B cell (primary cell): ENCODE results near the gene IFT122. TPM values are rescaled to one million over a fixed set of nuclear protein-coding genes. Genes with fewer than 3 reads are reported as not detected.

ENCODE experiments used
- ATAC-seq: fragments of 200-7000 bp; cut with Tn5 transposase; one replicate; pipeline ENCODE4 v1.10.0; 2021; ENCODE audit warnings: low read depth, mild to moderate bottlenecking, moderate number of reproducible peaks, moderate library complexity
- CTCF ChIA-PET: fragments of 350-600 bp; sonication (Branson Sonifier 250); formaldehyde crosslinking; loops from one replicate; lab custom pipeline; 2021; ENCODE audit warnings: antibody characterized with exemption, inconsistent platforms; lab: Charles Lee
- POLR2A ChIA-PET: fragments of 350-600 bp; sonication (Branson Sonifier 250); formaldehyde crosslinking; loops from one replicate; lab custom pipeline; 2021; ENCODE audit warnings: antibody characterized with exemption; lab: Charles Lee
- DNase-seq: peaks from one replicate; pipeline ENCODE4 v3.0.0; 2013
- H2AFZ ChIP-seq: 2 replicates; pipeline ENCODE4 v1.6.1; 2012; ENCODE audit warnings: mild to moderate bottlenecking, low read depth, low read length; ENCODE audit not compliant: insufficient read depth, poor library complexity, severe bottlenecking
- H3K27ac ChIP-seq, 2 donors: 1 replicate in 1 of 2; 2 replicates in 1 of 2; pipeline ENCODE4 v1.5.1; 2012 to 2013; ENCODE audit warnings: low read length in 2 of 2, mild to moderate bottlenecking in 2 of 2, moderate library complexity in 1 of 2
- H3K27me3 ChIP-seq, 4 experiments: fragments of 200-600 bp in 1 of 4; sonication (generic) in 1 of 4; replicated peaks in 1 of 4; 1 replicate in 2 of 4; 2 replicates in 2 of 4; pipeline versions ENCODE4 v1.6.1 to v1.7.0; 2013 to 2016; ENCODE audit warnings: low read length in 3 of 4, mild to moderate bottlenecking in 2 of 4, mixed read lengths in 1 of 4, moderate library complexity in 1 of 4; ENCODE audit not compliant: insufficient read depth in 4 of 4, control insufficient read depth in 3 of 4; ENCODE audit errors: control extremely low read depth in 1 of 4
- H3K36me3 ChIP-seq, 2 experiments: replicated peaks in 1 of 2; 1 replicate in 1 of 2; 2 replicates in 1 of 2; pipeline versions ENCODE4 v1.6.1 to v1.7.1; 2013; ENCODE audit warnings: low read length in 1 of 2; ENCODE audit not compliant: insufficient read depth in 2 of 2, control insufficient read depth in 1 of 2; ENCODE audit errors: control extremely low read depth in 1 of 2, extremely low read depth in 1 of 2
- H3K4me1 ChIP-seq, 2 donors: fragments of 200-600 bp in 1 of 2; sonication (generic) in 1 of 2; 1 replicate in 1 of 2; 2 replicates in 1 of 2; pipeline versions ENCODE4 v1.5.1 to v1.6.1; 2013 to 2017; ENCODE audit warnings: low read length in 2 of 2; ENCODE audit not compliant: control insufficient read depth in 2 of 2, insufficient read depth in 2 of 2
- H3K4me2 ChIP-seq: replicated peaks from 2 replicates; pipeline ENCODE3; 2012; ENCODE audit warnings: mild to moderate bottlenecking, low read depth, low read length; ENCODE audit not compliant: poor library complexity, severe bottlenecking
- H3K4me3 ChIP-seq, 5 experiments: fragments of 200-600 bp in 1 of 5; sonication (generic) in 1 of 5; 1 replicate in 3 of 5; 2 replicates in 2 of 5; pipeline versions ENCODE4 v1.5.1 to v1.7.0; 2011 to 2016; ENCODE audit warnings: low read length in 4 of 5, mild to moderate bottlenecking in 4 of 5, low read depth in 2 of 5, control low read depth in 1 of 5, moderate library complexity in 1 of 5; ENCODE audit not compliant: insufficient read depth in 1 of 5; ENCODE audit errors: control extremely low read depth in 1 of 5, extremely low read depth in 1 of 5
- H3K79me2 ChIP-seq: fragments of 200-600 bp; sonication (generic); one replicate; pipeline ENCODE4 v1.6.0; 2016; ENCODE audit warnings: low read length; ENCODE audit not compliant: control insufficient read depth, insufficient read depth
- H3K9ac ChIP-seq: fragments of 200-600 bp; sonication (generic); 2 replicates; pipeline ENCODE4 v1.6.1; 2017; ENCODE audit warnings: mild to moderate bottlenecking, low read length, moderate library complexity
- H3K9me3 ChIP-seq, 3 donors: one replicate each; pipeline versions ENCODE4 v1.6.1 to v1.7.1; 2013; ENCODE audit warnings: low read length in 2 of 3; ENCODE audit not compliant: control insufficient read depth in 2 of 3, insufficient read depth in 1 of 3; ENCODE audit errors: control extremely low read depth in 1 of 3
- H4K20me1 ChIP-seq: 2 replicates; pipeline ENCODE4 v1.6.0; 2012; ENCODE audit warnings: mild to moderate bottlenecking, low read length; ENCODE audit not compliant: insufficient read depth, control insufficient read depth, poor library complexity, severe bottlenecking
- H3K27ac Mint-ChIP-seq: one replicate; pipeline ENCODE4 v1.8.0; 2021; ENCODE audit warnings: mixed read lengths
- H3K27me3 Mint-ChIP-seq: one replicate; pipeline ENCODE4 v1.8.0; 2021; ENCODE audit warnings: mixed read lengths
- H3K4me1 Mint-ChIP-seq: one replicate; pipeline ENCODE4 v1.8.0; 2021; ENCODE audit warnings: mixed read lengths
- H3K4me3 Mint-ChIP-seq: one replicate; pipeline ENCODE4 v1.8.0; 2021; ENCODE audit warnings: mixed read lengths
- H3K9me3 Mint-ChIP-seq: one replicate; pipeline ENCODE4 v1.8.0; 2022; ENCODE audit warnings: mixed read lengths; ENCODE audit not compliant: insufficient read depth
- EZH2 ChIP-seq: IDR thresholded peaks from 2 replicates; pipeline ENCODE4 v1.6.1; 2012; ENCODE audit warnings: borderline replicate concordance, low read depth, mild to moderate bottlenecking, moderate library complexity, low read length; ENCODE audit not compliant: insufficient read depth, poor library complexity, severe bottlenecking
- WGBS: methylation state at CpG from one replicate; pipeline ENCODE4 v1.1.5; 2013; ENCODE audit warnings: missing lambda C conversion rate; ENCODE audit not compliant: insufficient coverage; 5-methylcytosine and 5-hydroxymethylcytosine counted together
- intact Hi-C: fragments of 100-400 bp; cut with micrococcal nuclease; formaldehyde crosslinking; loops from one replicate; pipeline ENCODE4 v1.10.0; 2022
- polyA plus RNA-seq: library from polyadenylated mRNA; depleted of rRNA; stranded (reverse); fragments of >200 nt; gene quantifications from 2 replicates; pipeline ENCODE4 v1.2.3, GENCODE V29; 2012
- total RNA-seq, 2 donors: library from RNA; stranded (reverse); fragments of 120-200 nt in 1 of 2; gene quantifications; 1 replicate in 1 of 2; 2 replicates in 1 of 2; pipeline versions ENCODE4 v1.2.3 to v1.2.4, GENCODE V29; 2013 to 2022
- TF ChIP-seq, protein P1 (sequence below): fragments of 200-600 bp; IDR thresholded peaks from one replicate; pipeline ENCODE4 v1.8.0; 2022; ENCODE audit warnings: antibody characterized with exemption, mild to moderate bottlenecking

IFT122 gene
- total and polyA plus RNA-seq, 2 donors (not counting 1 experiment from before 2014, with no cell fraction given) = 14.0 to 34.3 TPM

DNA sequence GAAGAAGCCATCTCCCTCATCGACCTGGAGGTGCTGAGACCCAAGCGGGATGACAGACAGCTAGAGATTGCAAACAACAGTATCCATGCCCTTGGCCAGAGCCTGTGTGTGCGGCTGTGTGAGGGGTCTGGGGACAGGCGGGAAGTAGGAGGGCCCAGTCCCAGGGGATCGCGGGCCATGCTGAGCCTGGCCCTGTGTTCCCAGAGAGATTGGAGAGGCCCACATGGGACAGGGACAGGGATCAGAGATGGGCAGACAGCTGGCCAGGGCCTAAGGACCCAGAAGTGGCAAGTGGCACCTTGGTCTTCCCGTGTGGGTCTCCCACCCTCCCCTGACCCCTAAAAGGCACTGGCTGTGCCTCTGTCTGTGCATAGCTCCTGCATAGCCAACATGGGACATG is 77.5 kb downstream of the IFT122 start:
- Histone ChIP-seq H3K79me2 (no peaks in the 10 kb centered on the region), H3K36me3 (no peaks in the 10 kb centered on the region), H3K9ac (no peak overlapping the region), H3K4me2 (no peak overlapping the region), H3K27ac (no peak overlapping the region), H3K9me3 (no peaks in the 10 kb centered on the region), H3K4me3 (no peak overlapping the region), H2AFZ (no peak overlapping the region), H3K27me3 (no peaks in the 10 kb centered on the region), H4K20me1 (no peaks in the 10 kb centered on the region), H3K4me1 (no peaks in the 10 kb centered on the region)
- no peak for ATAC-seq
- ChIA-PET POLR2A (no interaction called here), CTCF (no interaction called here)
- intact Hi-C loops = no loop called here
- Mint-ChIP-seq H3K27me3 (no peaks in the 10 kb centered on the region), H3K4me3 (no peak overlapping the region), H3K4me1 (no peaks in the 10 kb centered on the region), H3K27ac (no peak overlapping the region), H3K9me3 (no peaks in the 10 kb centered on the region)
- WGBS = 94% methylated on average over 7 of the region's 7 CpGs
- DNase-seq = no peak
- TF ChIP-seq EZH2 = no peak
- TF ChIP-seq, protein P1, sequence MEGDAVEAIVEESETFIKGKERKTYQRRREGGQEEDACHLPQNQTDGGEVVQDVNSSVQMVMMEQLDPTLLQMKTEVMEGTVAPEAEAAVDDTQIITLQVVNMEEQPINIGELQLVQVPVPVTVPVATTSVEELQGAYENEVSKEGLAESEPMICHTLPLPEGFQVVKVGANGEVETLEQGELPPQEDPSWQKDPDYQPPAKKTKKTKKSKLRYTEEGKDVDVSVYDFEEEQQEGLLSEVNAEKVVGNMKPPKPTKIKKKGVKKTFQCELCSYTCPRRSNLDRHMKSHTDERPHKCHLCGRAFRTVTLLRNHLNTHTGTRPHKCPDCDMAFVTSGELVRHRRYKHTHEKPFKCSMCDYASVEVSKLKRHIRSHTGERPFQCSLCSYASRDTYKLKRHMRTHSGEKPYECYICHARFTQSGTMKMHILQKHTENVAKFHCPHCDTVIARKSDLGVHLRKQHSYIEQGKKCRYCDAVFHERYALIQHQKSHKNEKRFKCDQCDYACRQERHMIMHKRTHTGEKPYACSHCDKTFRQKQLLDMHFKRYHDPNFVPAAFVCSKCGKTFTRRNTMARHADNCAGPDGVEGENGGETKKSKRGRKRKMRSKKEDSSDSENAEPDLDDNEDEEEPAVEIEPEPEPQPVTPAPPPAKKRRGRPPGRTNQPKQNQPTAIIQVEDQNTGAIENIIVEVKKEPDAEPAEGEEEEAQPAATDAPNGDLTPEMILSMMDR = no peak

DNA sequence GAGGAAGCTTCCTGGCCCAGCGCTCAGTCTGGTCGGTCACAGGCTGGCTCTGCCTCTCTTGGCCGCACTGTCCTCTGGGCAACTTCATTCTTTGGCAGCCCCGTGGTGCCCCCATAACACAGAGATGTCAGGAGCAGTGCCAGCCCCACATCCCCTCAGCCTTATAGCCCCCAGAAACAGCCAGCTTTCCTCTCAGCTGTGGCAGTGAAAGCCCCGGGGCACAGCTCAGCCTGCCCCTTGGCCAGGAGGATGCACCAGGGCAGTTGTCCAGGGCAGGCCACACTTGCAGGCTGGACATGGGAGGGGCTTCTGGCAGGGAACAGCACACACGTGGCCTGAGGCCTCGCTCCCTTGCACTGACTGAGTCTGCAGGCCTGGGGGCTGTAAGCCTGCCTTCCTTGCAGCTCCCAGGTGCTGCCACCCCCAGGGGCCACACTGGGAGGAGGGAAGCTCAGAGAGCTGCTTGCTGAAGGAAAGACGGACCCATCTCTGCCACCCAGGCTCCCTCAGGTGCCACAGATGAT is 78.1 kb downstream of the IFT122 start:
- no peaks in the 10 kb centered on the region for H3K4me1 Mint-ChIP-seq
- H3K27ac Mint-ChIP-seq = no peak overlapping the region
- DNase-seq = no peak
- no peaks in the 10 kb centered on the region for H3K9me3 Mint-ChIP-seq
- Histone ChIP-seq H2AFZ (no peak overlapping the region), H3K27ac (no peak overlapping the region), H4K20me1 (no peaks in the 10 kb centered on the region), H3K4me1 (no peaks in the 10 kb centered on the region), H3K27me3 (no peaks in the 10 kb centered on the region), H3K9me3 (no peaks in the 10 kb centered on the region), H3K36me3 (no peaks in the 10 kb centered on the region), H3K4me2 (no peak overlapping the region), H3K79me2 (no peaks in the 10 kb centered on the region), H3K9ac (no peak overlapping the region), H3K4me3 (no peak overlapping the region)
- CTCF ChIA-PET = no interaction called here
- WGBS = 91% methylated on average over 8 of the region's 8 CpGs
- TF ChIP-seq, protein P1 = no peak
- TF ChIP-seq EZH2 = no peak
- H3K4me3 Mint-ChIP-seq = no peak overlapping the region
- no peak for ATAC-seq
- POLR2A ChIA-PET = no interaction called here
- no peaks in the 10 kb centered on the region for H3K27me3 Mint-ChIP-seq
- intact Hi-C loops = no loop called here
